ENCODE measurements around the gene PRPSAP2.

Gene PRPSAP2

DNA sequence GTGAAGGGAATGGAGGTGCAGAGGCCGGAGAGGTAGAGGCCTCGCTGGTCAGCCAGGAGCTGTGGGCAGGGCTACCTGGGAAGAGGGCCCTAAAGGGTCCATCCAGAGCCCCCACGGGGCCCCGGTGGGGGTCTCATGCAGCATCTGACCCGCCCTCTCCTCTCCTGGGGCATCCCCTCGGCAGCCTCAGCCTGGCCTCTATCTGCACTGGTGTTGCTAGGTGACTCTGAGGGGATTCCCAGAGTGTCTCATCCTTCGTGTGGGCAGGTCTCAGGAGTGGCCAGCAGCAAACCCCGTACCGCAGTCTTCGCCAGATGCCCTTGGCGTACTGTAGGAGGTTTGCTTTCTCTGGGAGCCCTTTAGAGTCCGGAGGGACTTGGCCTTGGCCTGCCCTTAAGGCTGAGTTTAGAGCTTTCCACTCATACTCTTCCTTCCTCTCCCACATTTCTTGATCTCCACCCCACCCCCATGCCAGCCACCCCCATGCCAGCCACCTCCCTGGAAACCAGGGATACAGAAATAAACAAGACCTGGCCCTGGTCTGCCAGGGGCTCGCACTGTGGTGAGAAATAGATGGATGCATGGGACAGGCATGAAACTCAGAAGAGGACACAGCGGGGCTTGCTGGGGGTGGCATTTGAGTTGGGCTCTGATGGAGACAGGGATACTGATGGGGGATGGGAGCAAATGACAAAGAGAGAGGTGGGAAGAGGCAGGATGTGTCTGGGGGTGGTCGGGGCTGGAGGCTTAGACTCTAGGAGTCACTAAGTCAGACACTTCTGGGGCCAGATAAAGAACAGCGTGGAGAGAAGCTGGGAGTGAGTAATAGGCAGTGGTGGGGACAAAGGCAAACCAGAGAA, 103.9 kb downstream of the PRPSAP2 start:
- DNase-seq (ENCODE audit: low read depth in 2 of 2): no peak

DNA sequence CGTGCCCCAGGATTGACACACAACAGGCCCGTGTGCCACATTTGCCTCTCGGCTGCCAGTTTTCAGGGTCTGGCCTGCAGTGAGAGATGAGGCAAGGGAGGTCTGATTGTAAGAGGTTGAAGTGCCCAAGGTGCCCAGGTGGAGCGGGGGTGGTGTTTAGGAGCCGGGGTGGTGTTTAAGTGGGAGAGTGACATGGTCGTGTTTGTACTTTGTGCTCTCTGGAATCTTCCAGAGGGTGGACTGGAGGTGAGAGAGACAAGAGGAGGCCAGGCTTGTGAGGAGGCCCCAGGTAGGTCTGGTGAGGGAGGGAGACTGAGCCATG, 104.5 kb downstream of the PRPSAP2 start:
- no peak for DNase-seq (ENCODE audit: low read depth in 2 of 2)

- DNase-seq (ENCODE audit: low read depth in 2 of 2): no peak
These were observed 105.4 kb downstream of the PRPSAP2 start for GRCh38 chr17:18963126-18964017.

- no peak for DNase-seq (ENCODE audit: low read depth in 2 of 2)
These were observed 106.1 kb downstream of the PRPSAP2 start for GRCh38 chr17:18964018-18964351.

GRCh38 chr17:18964550-18964949, 106.6 kb downstream of the PRPSAP2 start:
- no peak for DNase-seq (ENCODE audit: low read depth in 2 of 2)

- DNase-seq (ENCODE audit: low read depth in 2 of 2): no peak
These were observed 107.8 kb downstream of the PRPSAP2 start for GRCh38 chr17:18965530-18966236.

DNA sequence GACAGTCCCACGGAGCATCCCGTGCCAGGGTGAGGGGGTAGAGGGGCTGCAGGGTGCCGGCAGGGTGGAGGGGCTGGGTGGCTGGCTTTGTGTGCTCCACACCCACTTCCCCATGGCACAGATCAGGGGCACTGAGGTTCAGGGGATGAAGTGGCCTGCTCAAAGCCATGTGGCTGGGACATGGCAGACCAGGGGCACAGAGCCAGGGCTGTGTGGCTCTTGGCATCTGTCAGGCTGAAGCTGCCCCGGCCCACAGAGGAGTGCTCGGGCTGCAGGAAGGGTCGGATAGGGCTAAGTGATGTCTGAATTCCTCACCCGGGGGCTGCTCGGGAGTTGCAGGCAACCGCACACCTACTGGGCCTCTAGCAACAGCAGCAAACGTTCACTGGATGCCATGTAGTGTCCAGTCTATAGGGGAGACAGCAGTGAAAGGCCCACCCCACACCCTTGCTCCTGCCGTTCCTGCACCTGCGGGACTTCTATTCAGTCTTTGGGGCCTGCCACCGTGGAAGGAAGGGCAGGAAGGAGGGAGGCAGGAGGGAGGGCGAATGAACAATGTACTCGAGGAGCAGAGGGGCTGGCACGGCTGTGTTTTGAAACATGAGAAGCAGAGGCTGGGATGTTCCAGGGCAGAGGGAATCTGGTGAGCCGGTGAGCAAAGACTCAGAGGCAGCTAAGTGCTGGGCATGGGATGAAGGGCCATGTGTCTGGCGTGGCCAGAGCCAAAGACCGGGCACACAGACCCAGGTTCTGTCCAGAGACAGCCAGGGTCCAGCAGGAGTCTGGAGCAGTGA, 109.1 kb downstream of the PRPSAP2 start:
- DNase-seq (ENCODE audit: low read depth in 2 of 2): no peak

GRCh38 chr17:18967916-18968315, 110.0 kb downstream of the PRPSAP2 start:
- no peak for DNase-seq (ENCODE audit: low read depth in 2 of 2)

- no peak for DNase-seq (ENCODE audit: low read depth in 2 of 2)
These were observed 110.4 kb downstream of the PRPSAP2 start for GRCh38 chr17:18968345-18968744.

DNA sequence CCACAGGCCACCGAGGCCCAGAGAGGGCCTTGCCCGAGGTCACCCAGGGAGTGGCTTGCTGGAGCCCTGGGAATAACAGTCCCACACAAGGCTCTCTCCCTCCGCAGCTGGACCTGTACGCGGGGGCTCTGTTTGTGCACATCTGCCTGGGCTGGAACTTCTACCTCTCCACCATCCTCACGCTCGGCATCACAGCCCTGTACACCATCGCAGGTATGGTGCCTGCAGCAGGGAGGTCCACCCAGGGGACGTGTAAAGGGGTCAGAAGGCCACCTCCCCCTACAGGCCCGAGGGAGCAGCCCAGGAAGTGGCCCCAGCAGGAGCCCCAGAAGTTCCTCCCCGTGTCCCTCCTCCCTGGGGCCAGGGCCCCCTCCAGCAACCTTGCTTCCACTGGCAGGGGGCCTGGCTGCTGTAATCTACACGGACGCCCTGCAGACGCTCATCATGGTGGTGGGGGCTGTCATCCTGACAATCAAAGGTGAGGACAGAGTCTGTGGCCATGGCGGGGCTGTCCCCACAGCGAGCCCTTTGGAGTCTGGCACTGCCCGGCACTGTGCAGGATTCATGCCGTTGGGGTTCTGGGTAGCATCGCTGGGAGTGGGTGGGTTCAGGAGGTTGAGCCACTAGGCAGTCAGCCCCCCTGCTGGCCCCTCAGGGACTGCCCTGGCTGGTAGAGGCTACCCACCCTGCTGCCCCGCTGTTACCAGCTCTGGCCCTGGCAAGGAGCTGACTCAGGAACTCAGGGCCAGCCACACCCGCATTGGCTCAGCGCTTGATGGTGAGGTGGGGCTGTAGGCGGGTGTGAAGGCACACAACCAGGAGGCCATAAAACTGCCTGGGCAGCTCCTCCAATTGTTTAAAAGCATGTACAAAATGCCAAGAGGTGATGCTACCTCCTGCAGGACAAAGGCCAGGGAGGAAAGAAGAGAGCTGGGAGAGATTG, 111.3 kb downstream of the PRPSAP2 start:
- no peak for DNase-seq (ENCODE audit: low read depth in 2 of 2)

GRCh38 chr17:18970582-18971480, 112.9 kb downstream of the PRPSAP2 start:
- DNase-seq (ENCODE audit: low read depth in 2 of 2): no peak

DNA sequence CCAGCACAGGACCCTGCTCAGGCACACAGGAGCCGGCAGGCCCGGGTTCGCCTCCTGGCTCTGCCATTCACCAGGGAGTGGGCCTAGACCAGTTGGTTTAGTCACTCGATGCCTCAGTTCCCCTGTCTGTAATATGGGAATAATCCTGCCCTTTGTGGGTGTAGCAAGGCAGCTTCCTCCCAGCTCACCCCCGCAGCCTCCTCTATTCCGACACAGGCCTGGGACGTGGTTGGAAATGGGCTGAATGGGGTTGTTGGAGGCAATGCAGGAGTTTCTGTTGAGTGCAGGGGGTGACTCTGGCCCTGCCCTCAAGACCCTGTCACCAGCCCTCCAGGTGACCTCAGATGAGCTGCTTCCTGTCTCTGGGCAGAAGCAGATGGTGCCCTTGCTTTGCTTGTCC, 113.9 kb downstream of the PRPSAP2 start:
- no peak for DNase-seq (ENCODE audit: low read depth in 2 of 2)

DNA sequence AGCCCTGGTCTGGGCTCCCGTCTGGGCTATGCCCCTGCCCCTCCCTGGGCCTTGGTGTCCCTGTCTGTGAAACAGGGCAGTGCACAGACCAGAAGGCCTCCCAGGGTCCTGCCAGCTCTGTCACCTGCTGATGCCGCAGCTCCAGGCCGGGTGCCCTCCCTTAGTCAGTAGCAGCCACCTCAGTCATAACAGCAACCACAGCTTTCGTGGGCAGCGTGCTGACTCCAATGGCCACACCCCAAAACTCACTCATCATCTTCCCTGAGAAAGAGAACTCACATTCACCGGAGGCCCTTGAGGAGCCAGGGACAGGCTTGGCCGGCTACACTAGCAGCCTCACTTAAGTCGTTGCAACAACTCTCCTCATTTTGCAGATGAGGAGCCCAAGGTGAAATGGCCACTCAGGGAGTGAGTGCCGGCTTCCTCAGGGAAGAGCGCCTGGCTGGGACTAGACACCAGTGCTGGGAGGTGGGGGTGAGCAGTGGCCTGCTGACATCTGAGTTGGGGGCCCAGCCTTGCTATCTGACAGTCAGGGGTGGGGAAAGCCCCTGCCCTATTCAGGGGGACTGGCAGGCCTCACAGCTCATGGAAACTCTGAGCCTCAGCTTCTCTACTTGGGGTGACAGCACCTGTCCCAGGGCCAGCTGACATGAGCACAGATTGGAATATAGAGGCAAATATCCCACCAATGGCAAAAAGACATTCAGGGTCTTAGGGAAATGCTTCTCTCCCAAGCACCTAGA, 116.6 kb downstream of the PRPSAP2 start:
- no peak for DNase-seq (ENCODE audit: low read depth in 2 of 2)

- DNase-seq (ENCODE audit: low read depth in 2 of 2): no peak
These were observed 117.7 kb downstream of the PRPSAP2 start for GRCh38 chr17:18975597-18975996.

DNA sequence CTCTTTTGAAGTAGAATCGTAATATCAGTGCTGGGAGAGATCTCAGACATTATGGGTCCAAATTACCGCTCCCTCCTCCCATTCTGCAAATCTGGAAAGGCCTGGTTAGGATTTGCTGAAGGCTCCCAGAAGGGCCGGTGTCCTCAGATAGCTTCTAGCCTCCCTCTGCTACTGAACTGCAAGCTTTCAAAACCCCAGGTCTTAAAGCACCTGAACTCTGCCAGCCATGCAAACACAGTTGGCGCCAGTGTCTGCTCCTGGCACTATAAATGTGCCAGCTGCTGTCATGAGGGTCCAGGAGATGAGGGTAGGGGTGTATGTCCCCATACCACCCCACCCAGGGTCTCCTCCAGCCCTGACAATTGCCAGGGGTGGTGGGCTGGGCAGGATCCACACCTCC, 118.3 kb downstream of the PRPSAP2 start:
- no peak for DNase-seq (ENCODE audit: low read depth in 2 of 2)

GRCh38 chr17:18977021-18977420, 119.1 kb downstream of the PRPSAP2 start:
- DNase-seq (ENCODE audit: low read depth in 2 of 2): no peak

GRCh38 chr17:18977646-18978045, 119.7 kb downstream of the PRPSAP2 start:
- DNase-seq (ENCODE audit: low read depth in 2 of 2): no peak

DNA sequence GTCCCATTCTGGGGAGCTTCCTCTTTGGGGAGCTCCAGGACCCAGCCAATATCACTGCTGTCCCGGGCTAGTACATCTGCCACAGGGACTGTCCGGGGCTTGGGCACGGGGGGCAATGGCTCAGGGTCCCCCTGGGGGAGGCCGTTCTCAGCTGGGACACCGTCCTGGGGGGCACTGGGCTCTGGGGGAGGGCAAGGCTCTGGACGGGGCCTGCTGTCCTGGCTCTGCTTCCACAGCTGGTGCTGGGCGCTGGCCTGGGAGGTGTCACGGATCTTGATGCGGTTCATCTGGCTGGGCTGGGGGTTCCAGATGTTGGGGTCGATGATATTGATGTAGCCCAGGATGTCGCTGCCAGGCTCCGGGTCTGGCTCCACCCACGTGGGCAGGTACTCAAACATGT, 120.1 kb downstream of the PRPSAP2 start:
- no peak for DNase-seq (ENCODE audit: low read depth in 2 of 2)

DNA sequence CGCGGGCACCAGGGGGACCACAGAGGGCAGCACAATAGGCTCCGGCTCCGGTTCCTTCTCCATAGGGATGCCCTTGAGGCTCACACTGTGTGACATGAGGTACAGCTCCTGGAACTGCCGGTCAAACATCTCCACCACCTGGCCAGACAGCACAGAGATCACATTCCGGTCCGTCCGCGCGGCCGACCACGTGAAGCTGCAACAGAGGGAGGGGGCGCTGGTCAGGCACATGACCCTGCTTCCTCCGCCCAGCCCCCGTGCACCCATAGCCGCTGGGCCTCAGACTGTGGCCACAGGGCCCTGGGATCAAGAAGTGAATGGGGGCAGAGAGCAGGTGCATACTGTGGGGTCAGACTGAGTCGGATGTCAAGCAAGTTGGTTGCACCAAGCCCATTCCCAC, 120.7 kb downstream of the PRPSAP2 start:
- no peak for DNase-seq (ENCODE audit: low read depth in 2 of 2)
